ENCODE measurements around the gene MOB3C.
A peak's percentile ranks its signal among the peaks of the same experiment; 100 is the strongest.
"Not testable (repeated sequence)": the region's sequence is repeated elsewhere in the genome, so short reads cannot be mapped to it uniquely, and the experiment has no call there.

MOB3C gene

GRCh38 chr1:46616277-46617107, at the start of gene MOB3C:
MOB3C (minus strand) TSS chr1:46616811; CDS start chr1:46613321, 3,490 bp downstream.
- DNase-seq: peak in 49 of 56 donors; percentile 15 to 85 (median 54)

DNA sequence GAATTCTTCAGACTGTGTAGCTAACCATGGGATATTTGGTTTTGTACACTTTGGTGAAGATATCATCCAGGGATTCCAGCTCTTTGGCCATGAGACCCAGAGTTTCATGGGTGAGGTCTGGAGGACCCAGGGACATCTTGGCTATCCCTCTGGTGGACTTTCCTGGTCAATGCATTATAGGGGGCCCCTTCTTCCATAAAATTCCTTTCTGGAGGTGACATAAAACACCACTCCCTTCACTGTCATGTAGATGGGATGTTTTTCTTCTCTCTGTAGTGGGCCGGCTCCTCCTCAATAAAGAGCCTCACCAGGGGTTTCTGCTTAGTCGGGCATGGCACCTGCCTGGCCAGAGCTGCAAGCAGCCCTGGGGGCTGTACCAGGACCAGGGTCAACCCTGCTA, 49.4 kb upstream of the MOB3C start:
- DNase-seq: no peak

GRCh38 chr1:46662919-46663318, 46.3 kb upstream of the MOB3C start:
- not testable (repeated sequence) for DNase-seq

DNA sequence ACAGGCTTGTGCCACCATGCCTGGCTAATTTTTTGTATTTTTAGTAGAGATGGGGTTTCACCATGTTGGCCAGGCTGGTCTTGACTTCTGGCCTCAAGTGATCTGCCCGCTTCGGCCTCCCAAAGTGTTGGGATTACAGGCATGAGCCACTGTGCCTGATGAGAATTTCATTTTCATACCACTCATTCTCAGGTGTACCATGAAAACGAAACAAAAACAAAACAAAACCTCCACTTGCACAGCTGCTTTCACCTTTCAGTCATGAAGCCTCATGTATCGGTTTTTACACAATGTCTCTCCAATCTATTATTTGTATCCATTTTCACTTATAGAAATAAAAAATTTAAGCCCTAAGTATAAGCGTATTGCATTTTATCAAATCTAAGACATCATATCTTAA, 43.5 kb upstream of the MOB3C start:
- DNase-seq: not testable (repeated sequence)

DNA sequence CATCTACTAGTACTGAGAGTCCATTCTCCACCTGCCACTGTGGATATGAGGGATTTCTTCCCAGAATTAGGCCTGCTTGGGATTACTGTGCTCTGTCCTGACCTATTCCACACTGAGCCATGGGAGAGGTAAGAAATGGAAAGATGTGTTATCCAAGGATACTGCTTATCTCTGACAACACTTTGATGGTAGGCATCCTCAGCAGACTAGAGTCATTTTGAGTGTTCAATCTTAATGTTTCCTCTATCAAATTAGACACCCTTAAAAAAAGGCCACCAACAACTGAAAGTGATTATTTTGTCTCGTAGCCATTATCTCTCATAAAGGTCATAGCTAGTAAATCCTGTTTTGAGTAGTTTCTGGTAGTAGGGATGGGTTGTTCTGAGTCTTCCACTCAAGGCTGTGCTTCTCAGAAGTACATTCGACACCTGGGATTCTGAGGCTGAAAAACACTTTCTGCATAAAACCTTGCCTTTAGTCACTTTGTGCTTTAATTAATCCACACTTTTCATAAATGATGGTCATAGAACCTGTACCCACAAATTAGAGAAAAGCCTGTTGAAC, 42.8 kb upstream of the MOB3C start:
- no peak for DNase-seq

DNA sequence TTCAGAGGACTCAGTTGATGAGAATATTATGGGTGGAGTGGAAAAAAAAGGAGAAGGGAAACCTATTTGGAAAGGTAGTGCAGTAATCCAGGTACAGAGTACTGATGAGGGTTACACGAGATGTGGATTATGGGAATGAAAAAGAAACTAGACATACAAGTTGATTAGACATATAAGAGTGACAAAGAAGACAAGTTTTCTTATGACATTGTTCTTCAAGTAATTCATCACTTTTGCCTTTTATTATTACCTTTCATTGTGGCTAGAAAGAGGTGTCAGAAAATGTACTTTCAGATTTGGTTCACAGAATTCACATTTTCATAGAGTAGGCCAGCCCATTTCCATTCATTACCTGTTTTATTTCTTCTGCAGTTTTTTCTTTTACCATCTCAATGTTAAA, 41.2 kb upstream of the MOB3C start:
- DNase-seq: no peak

GRCh38 chr1:46656643-46657042, 40.0 kb upstream of the MOB3C start:
- no peak for DNase-seq

DNA sequence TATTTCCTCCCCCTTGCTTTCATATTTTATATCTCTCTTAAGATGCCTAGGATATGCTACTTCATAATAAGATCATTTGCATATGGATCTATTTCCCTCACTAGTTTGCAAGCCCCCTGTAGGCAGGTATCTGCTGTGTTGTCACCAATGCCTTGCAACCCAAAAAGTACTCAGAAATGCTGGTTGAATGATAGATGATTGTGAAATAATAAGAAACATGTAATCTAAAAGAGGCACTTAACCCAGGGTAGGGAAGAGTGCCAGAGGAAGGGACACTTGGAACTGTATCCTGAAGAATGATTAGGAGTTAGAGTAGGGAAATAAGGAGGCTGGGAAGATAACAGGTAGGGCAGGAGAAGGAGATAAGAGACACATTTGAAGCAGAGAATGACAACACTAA, 39.2 kb upstream of the MOB3C start:
- no peak for DNase-seq

GRCh38 chr1:46654698-46655097, 38.1 kb upstream of the MOB3C start:
- DNase-seq: not testable (repeated sequence)

DNA sequence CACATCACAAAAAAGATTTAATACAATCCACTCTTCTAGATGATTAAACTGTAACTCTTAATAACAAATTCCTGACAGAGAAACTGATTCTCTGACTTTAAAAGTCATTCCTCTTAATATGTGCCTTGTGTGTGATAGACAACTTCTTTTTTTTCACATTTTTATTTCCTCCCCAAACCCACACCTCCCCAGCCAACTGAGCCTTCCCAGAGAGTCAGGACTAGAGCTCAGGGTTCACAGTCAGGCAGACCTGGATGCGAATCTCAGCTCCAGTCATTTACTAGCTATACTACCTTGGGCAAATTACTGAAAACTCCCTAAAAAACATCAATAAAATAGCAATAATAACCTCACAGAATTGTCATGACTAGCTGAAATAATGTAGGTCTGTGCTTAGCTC, 37.4 kb upstream of the MOB3C start:
- no peak for DNase-seq

DNA sequence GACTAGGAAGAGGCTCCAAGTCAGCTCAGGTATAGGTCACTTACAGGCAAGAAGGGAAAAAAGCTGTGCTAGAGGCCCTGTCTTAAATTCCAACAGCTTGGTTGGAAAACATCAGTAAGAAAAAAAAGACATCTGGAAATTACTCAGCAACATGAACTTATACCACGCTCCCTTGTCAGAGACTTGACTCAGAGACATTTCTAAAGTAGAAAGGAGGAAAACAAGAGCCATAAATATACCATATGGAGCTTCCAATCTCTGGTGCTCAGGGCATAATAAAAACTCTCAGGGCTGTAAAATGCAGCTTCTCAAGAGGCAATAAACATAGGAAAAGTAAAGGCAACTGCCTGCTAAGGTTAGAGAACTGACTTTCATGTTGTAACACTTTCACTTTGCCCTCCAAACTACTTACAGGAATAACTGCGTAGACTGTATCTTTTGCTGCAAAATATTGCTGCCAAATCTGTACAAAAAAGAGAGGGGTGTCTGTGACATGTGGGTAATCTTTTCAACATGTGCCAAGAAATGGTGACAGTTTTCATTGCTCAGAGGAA, 36.9 kb upstream of the MOB3C start:
- no peak for DNase-seq

- no peak for DNase-seq
Measured at GRCh38 chr1:46652321-46653100, 35.9 kb upstream of the MOB3C start.

DNA sequence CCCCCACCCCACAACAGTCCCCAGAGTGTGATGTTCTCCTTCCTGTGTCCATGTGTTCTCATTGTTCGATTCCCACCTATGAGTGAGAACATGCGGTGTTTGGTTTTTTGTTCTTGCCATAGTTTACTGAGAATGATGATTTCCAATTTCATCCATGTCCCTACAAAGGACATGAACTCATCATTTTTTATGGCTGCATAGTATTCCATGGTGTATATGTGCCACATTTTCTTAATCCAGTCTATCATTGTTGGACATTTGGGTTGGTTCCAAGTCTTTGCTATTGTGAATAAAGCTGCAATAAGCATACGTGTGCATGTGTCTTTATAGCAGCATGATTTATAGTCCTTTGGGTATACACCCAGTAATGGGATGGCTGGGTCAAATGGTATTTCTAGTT, 34.5 kb upstream of the MOB3C start:
- not testable (repeated sequence) for DNase-seq

- DNase-seq: no peak
Measured at GRCh38 chr1:46650491-46650890, 33.9 kb upstream of the MOB3C start.

DNA sequence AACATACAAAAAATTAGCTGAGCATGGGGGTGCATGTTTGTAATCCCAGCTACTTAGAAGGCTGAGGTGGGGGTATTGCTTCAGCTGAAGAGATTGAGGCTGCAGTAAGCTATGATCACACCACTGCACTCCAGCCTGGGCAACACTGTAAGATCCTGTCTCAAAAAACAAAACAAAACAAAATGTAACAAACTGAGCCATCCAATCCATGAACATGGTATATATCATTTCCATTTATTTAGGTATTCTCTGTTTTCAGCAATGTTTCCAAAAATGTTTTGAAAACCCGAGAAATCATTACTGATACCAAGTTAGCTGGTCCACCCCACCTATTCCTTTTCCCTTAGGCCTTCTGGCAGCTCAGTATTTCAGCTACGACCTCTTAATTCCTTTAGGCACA, 33.2 kb upstream of the MOB3C start:
- no peak for DNase-seq

DNA sequence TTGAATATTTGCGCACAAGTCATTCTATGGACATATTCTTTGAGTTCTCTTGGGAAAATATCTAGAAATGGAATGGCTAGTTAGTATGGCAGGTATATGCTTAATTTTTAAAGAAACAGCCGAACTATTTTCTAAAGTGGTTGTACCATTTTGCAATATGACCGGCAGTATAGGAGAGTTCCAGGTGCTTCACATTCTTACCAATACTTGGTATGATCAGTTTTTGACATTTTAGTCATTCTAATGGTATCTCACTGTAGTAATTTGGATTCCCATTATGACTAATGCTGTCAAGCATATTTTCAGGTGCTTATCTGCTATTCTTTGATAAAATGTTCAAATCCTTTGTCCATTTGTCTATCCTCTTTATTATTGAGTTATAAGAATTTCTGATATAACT, 31.0 kb upstream of the MOB3C start:
- DNase-seq: no peak

DNA sequence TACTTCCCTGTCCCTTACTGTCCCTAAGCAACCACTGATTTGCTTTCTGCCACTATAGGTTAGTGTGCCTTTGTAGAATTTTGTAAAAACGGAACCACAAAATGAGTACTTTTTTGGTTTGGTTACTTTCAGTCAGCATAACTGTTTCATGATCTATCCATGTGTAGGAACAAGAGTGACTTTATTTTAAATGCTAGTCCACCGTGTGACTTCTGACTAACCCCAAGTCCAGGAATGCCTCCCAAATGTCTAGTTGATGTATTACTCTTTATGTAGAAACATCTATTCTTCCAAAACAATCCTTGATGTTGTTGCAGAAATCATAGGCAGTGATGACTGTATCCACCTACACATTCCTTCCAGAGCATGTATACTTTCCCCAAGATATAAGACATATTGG, 30.2 kb upstream of the MOB3C start:
- no peak for DNase-seq

DNA sequence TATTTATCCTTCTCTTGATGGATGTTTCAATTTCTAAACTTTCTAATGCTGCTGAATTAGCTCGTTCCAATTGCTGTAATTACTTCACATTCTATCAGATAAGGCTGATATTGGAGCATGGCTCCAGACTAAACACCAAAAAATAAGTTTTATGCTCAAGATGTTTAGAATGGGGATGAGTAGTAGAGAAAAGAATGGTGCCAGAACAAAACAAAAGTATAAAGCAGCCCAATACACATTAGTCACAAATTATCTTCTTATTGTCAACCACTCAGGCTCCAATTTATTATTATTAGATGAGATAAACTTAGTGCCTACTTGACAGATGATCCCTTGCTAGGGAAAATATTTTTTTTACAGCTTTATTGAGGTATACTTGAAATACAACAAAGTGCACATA, 29.7 kb upstream of the MOB3C start:
- no peak for DNase-seq

DNA sequence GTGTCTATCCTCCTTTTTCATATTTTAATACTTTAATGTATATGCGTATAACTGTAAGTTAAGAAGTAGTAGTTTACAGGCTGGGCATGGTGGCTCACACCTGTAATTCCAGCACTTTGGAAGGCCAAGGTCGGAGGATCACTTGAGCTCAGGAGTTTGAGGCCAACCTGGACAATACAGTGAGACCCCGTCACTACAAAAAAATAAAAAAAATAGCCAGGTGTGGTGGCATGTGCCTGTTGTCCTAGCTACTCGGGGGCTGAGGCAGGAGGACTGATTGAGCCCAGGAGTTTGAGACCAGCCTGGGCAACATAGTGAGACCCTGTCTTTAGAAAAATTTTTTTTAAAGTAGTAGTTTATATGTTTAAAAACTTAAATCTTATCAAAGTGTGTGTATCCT, 29.2 kb upstream of the MOB3C start:
- DNase-seq: no peak

- peak in 1 of 56 donors; percentile 8 for DNase-seq
Measured at GRCh38 chr1:46643368-46643775, 26.8 kb upstream of the MOB3C start.

DNA sequence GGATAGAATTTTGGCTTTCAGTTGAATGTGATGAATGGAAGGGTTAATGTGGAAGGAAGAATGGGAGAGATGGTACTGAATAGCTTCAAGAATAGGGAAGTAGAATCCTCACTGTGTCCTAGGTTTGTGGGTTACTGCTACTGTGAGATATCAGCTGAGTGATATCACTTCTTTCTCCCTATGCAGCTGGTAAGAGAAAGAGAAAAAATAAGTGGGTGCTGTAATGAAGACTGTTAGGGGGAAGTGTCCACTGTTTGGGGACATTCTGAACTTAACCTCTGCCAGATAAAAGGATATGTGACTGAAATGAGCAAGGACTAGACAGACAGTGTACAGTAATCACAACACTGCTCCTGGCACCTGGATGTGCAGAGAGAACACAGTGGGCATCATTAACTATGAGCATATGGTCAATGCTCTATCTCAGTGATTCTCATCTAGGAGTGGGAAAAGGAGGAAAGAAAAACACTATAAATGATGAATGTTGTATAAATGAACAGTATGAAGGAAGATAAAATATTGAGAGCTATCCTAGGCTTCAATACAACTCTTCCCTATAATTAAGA, 25.6 kb upstream of the MOB3C start:
- DNase-seq: no peak

- no peak for DNase-seq
Measured at GRCh38 chr1:46639547-46639946, 22.9 kb upstream of the MOB3C start.
